ENCODE data around the gene NTMT1.

GRCh38 chr9:129681924-129682323 lies 56.0 kb downstream of the NTMT1 start:
- TF ChIP-seq, protein P1, sequence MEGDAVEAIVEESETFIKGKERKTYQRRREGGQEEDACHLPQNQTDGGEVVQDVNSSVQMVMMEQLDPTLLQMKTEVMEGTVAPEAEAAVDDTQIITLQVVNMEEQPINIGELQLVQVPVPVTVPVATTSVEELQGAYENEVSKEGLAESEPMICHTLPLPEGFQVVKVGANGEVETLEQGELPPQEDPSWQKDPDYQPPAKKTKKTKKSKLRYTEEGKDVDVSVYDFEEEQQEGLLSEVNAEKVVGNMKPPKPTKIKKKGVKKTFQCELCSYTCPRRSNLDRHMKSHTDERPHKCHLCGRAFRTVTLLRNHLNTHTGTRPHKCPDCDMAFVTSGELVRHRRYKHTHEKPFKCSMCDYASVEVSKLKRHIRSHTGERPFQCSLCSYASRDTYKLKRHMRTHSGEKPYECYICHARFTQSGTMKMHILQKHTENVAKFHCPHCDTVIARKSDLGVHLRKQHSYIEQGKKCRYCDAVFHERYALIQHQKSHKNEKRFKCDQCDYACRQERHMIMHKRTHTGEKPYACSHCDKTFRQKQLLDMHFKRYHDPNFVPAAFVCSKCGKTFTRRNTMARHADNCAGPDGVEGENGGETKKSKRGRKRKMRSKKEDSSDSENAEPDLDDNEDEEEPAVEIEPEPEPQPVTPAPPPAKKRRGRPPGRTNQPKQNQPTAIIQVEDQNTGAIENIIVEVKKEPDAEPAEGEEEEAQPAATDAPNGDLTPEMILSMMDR (IDR thresholded peaks at IDR 0.05), result no peak
- TF ChIP-seq POLR2A (IDR thresholded peaks at IDR 0.05), result no peak

Data from adrenal gland (tissue), 5 donors.